Umbilical cord (tissue), 2 donors: ENCODE data around the gene CCDC107. TPM values are rescaled to one million over a fixed set of nuclear protein-coding genes. Genes with fewer than 3 reads are reported as not detected.

Experiments used
- DNase-seq: peaks from one replicate; pipeline ENCODE4 v3.0.0-alpha.2; 2015; ENCODE audit warnings: low spot score
- total RNA-seq: library from RNA; depleted of rRNA; stranded (reverse); fragments of >200 nt; gene quantifications from one replicate; pipeline ENCODE4 v1.2.3, GENCODE V29; 2014; ENCODE audit warnings: low replicate concordance; ENCODE audit not compliant: insufficient read depth

CCDC107 gene
- total RNA-seq, 1 donor from 2014 or later: 38.0 TPM

DNA sequence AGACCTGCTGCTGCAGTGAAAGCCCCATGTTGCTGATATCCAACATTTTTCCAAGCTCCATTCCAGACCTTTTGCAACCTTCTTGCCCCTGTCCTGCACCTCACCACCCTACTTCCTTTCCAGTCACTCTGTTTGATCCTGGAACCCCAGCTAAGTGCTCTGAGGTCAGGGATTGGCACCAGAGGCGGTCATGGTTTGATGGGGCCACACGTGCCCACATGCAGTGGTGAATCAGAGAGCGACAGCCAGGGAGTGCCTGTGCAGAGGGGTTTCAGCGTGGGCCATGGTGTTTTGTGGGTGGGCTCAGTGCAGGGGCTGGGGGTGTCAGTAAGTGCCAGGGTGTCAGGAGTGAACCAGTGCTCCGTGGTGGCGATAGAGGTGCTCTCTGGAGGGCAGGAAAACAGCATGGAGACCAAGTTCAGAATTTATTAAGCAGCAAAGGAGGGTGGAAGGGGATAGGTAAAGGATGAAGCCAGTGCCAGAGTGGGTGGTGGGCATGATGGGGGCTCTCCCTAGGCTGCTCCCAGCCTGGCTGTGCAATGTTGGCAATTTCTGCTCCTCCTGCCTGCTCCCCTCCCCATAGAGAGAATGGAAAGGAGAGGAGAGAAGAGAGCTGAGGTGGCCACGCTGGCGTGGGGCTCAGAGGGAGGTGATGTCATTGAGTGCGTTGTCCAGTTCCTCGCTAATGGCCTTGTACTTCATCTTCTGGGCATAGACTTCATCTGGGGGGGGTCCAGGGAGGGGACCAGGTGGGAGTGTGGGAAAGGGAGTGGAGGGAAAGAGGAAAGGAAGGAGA, 24.6 kb downstream of the CCDC107 start:
- no peak for DNase-seq

DNA sequence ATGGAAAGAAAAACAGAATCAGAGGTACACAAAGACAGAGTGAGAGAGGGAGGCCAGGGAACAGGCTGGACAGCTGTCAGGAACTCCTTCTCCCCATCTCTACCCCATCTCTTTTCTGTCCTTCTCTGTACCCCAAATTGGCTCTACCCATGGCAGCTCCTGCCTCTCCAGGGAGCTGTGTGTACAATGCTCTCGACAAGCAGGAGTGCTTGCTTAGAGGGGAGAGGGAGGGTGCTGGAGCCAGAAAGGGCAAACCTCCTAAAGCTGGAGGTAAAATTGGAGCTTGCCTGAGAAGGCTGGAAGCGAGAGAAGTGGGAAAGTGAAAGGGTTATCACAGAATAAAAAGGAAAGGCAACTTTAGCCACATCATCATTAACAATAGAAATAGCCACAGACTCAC, 25.2 kb downstream of the CCDC107 start:
- DNase-seq: no peak

- DNase-seq: no peak
These were observed 26.8 kb downstream of the CCDC107 start for GRCh38 chr9:35684921-35685320.

GRCh38 chr9:35685506-35685905, 27.4 kb downstream of the CCDC107 start:
- DNase-seq: no peak

DNA sequence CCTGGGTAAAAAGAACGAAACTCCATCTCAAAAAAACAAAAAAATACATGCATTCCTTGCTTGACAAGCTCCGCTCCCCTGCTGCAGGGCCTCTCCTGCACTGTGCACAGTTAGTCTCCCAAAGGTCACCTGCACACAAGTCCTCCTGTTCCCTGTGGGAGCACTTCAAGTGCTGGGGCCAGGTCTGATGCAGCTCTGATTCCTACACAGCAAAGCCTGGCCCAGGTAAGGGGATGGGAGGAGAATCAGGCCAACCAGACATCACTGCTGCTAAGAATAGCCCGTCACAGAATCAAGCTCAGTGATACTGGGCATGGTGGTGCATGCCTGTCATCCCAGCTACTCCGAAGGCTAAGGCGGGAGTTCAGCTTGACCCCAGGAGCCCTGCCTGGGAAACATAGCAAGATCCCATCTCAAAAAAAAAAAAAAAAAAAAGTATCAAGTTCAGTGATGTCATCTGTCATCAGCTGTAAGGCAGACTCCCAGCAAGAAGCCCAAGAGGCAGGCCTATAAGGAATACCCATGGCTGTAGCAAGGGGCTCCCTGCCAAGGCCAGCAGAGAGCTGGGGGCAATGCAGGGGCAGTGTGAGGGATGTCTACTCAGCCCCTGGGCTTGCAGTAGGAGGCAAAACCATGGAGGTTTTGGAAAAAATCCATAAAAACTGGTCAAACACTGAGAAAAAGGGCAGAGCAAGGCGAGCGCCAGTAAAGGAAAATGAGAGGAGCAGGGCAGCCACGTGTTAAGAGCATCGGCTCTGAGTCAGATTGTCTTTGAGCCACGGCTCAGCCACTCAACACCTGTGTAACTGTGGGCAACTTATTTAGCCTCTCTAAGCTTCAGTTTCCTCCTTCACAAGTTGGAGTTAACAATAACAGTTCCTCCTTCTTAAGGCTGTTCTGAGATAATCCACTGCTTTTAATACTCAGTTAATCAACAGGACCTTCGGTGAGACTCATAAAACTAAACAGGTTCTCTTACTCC, 28.4 kb downstream of the CCDC107 start:
- peak; percentile 60 for DNase-seq

DNA sequence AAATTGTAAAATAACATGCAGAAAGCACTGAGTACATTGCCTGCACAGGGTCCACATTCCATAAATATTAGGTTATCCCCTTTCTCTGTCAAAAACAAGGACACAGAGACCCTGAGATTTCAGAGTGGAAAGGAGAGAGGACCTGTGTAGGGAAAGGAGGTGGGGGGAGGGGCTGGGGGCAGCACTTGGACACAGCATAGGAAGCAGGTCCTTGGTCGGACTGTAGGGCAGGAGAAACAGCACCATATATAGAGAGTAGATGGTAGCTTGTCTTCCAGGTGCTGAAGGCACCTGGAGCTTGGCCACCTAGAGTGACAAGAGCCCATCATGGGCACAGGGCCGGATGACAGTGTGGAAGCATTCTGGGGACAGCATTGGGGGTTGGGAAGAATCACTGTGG, 29.2 kb downstream of the CCDC107 start:
- DNase-seq: no peak

DNA sequence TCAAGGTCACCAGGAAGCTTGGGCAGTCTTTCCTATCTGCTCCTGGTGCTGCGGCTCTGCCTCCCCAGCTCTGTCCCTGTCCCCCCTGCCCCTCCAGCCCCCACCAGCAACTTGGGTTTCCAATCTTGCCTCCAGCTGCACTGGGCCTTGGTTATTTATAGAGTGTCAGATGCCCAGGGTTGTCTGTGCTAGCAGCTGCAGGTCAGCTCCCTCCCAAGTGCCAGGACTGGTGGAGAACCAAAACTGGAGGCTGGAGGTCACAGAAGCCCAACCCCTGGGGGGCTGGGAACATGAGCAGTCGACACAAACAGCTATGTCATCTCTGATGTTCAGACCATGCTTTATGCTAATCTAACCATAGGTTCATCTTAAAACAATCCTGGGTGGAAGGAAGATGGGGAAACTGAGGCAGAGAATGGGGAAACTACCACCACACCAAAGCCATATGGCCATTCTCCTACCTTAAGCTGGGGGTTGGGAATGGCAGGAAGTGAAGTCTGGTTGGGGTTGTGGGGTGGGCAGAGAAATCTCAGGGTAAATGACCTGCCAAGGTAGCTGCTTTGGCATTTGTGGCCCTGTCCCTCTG, 30.0 kb downstream of the CCDC107 start:
- DNase-seq: no peak

DNA sequence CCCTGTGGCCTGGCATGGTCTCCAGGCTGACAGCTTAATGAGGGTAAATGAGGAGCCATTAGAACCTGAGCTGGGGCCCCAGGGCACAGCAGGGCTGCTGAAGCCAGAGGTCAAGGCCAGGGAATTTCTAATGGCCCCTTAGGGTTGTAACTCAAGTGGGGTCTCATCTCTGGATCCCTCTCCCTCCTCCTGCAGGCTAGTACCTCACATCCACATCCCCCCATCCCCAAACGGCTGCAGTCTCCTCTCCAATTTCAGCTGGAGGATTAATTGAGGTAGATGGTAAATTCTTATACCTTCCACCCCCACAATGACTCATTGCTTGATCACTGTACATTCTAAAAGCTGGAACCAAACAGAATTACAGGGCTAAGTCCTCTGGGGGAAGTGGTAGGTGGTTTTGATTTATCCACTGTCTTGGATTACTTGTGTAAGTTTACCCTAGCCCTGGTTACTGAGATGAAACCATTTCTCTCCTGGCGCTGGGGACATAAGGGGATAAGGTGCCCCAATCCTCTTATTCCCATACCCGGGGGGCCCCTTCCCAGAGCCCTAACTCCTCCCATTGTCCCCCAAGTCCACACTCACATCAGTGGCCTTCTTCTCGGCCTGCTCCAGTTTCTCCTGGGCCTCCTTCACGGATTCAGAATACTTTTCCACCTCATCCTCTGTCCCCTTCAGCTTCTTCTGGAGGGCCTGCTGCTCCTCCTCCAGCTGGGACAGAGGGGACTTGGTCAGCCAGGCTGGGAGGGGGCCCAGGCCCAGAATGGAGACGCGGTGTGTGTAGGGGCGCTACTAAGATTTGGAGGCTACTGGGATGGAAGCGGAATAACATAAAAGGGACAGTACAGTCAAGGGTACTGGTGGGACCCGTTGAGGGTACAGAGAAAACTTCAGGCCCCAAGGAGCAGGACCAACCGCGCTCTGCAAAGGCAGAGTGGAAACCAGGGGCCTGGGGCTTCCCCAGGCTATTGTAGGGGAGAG, 30.8 kb downstream of the CCDC107 start:
- peak; percentile 56 for DNase-seq

GRCh38 chr9:35689542-35690293, 31.6 kb downstream of the CCDC107 start, which contains the start of gene TPM2:
Gene TPM2 (minus strand): TSS chr9:35689925. CDS start chr9:35689817, 108 bp downstream.
- DNase-seq: peak; percentile 92

DNA sequence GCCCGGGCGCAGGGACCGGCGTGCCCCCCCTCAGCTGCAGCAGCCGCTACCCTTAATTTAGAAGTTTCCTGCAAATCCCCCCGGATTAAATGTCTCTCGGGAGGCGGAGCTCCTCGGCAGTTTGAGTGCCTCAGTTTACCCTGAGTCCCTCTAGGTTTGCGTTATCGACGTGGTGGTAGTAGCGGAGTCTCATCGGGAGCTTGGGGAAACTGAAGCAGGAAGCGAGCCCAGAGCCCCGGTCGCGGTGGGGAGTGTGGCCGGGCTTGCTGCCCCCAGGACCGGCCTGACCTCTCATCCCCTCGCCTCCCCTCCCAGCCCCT, 32.2 kb downstream of the CCDC107 start:
- no peak for DNase-seq

- DNase-seq: peak; percentile 95
These were observed 32.7 kb downstream of the CCDC107 start for GRCh38 chr9:35690614-35691333.

DNA sequence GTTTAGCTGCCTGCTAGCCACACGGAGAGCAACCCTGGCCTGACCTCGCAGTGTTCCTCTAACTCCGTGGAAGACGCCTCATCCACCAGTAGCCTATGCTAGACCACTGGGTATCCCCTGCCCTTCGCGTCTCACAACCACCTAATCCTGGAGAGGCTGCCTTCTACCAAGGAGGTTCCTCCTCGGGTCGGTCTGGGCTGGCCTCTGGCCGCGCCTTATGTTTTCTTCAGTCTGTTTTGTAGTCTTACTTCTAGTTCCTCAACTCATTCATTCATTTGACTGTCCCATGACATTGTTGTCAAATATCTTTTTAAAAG, 33.2 kb downstream of the CCDC107 start:
- DNase-seq: no peak

GRCh38 chr9:35691757-35692301, 33.7 kb downstream of the CCDC107 start:
- DNase-seq: peak; percentile 61

- DNase-seq: no peak
These were observed 37.9 kb downstream of the CCDC107 start for GRCh38 chr9:35695943-35696401.

- DNase-seq: peak; percentile 46
These were observed 38.6 kb downstream of the CCDC107 start for GRCh38 chr9:35696520-35697215.

GRCh38 chr9:35697486-35697885, 39.4 kb downstream of the CCDC107 start:
- no peak for DNase-seq

DNA sequence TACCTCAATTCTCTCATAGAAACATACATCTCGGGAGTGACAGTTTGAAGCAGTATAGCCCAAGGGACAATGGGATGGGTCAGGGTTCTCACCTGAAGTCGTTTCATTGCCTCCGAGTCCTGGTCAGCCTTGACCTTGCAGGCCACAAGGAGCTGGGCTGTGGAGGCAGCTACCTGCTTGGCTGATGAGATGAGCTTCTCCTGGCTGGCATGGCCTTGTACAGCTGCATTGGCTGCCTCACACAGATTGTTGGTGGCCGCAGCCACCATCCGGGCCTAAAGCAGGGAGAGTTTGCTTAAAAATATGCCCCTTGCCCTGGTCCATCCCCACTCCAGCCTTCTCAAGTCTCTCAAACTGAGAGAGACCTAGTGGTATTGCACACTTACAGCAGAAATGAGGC, 40.1 kb downstream of the CCDC107 start:
- no peak for DNase-seq

DNA sequence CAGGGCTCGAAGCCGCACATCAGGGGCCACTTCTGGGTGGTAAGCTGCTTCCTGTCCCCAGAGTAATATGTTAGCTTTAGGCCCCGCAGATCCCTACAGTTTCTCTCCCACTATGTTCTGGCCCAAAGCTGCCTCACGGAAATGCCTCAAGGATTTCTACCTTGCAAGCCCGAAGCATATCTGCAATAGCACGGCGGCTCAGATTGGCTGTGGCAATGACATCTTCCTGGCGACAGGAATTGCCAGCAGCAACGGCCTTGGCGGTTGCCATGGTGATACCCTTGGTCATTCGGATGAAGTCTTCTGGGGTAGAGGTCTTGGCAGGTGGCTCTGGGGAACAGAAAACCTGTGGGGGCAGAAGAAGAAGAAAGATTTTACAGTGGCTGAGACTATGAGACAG, 41.9 kb downstream of the CCDC107 start:
- no peak for DNase-seq

- DNase-seq: no peak
These were observed 42.9 kb downstream of the CCDC107 start for GRCh38 chr9:35700942-35701341.
